ENCODE data around the gene MDC1.
"Not testable (repeated sequence)": the region's sequence is repeated elsewhere in the genome, so short reads cannot be mapped to it uniquely, and the experiment has no call there.

MDC1 gene, protein sequence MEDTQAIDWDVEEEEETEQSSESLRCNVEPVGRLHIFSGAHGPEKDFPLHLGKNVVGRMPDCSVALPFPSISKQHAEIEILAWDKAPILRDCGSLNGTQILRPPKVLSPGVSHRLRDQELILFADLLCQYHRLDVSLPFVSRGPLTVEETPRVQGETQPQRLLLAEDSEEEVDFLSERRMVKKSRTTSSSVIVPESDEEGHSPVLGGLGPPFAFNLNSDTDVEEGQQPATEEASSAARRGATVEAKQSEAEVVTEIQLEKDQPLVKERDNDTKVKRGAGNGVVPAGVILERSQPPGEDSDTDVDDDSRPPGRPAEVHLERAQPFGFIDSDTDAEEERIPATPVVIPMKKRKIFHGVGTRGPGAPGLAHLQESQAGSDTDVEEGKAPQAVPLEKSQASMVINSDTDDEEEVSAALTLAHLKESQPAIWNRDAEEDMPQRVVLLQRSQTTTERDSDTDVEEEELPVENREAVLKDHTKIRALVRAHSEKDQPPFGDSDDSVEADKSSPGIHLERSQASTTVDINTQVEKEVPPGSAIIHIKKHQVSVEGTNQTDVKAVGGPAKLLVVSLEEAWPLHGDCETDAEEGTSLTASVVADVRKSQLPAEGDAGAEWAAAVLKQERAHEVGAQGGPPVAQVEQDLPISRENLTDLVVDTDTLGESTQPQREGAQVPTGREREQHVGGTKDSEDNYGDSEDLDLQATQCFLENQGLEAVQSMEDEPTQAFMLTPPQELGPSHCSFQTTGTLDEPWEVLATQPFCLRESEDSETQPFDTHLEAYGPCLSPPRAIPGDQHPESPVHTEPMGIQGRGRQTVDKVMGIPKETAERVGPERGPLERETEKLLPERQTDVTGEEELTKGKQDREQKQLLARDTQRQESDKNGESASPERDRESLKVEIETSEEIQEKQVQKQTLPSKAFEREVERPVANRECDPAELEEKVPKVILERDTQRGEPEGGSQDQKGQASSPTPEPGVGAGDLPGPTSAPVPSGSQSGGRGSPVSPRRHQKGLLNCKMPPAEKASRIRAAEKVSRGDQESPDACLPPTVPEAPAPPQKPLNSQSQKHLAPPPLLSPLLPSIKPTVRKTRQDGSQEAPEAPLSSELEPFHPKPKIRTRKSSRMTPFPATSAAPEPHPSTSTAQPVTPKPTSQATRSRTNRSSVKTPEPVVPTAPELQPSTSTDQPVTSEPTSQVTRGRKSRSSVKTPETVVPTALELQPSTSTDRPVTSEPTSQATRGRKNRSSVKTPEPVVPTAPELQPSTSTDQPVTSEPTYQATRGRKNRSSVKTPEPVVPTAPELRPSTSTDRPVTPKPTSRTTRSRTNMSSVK (N-terminal part only)
- total RNA-seq = 2.3 to 36.2 (median 11.4) reads per million in 17 experiments

DNA sequence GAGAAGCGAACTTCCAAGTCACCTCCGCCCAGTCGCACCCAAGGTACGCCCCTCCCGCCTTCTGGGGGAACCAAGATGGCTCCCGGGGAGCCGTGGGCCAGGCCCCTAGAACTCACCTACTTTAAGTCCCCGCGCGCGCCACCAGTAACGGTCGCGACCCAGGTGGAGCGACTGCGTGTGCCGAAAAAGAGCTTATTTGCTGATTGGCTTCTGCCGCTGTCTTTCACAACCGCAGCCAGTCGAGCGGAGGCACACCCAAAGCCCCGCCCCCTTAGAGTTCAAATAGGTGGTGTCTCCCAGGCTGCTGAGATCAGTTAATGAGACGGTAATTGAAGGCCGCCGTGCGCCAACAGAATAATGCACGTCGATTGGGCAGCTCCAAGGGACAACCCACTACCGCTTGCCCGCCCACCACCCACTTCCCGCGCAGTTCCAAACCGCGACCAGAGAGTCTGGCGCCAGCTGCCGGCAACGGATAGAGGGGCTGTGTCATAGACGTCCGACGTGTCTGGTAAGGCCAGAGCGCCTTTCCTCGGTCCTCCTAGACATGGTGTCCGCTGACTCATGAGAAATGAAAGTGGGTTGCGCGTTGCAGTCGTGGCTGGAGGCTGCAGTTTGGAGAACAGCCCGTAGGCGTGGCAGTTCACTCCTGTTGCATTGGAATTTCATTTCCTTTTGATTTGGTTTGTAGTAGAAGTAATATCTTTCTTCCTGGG, at the start of gene MDC1:
Gene MDC1 (minus strand): TSS at position 153 of the 716 bp plus-strand sequence. CDS start 2,106 bp downstream, outside the sequence.
- DNase-seq = peak; percentile 99 to 100 (median 100)

DNA sequence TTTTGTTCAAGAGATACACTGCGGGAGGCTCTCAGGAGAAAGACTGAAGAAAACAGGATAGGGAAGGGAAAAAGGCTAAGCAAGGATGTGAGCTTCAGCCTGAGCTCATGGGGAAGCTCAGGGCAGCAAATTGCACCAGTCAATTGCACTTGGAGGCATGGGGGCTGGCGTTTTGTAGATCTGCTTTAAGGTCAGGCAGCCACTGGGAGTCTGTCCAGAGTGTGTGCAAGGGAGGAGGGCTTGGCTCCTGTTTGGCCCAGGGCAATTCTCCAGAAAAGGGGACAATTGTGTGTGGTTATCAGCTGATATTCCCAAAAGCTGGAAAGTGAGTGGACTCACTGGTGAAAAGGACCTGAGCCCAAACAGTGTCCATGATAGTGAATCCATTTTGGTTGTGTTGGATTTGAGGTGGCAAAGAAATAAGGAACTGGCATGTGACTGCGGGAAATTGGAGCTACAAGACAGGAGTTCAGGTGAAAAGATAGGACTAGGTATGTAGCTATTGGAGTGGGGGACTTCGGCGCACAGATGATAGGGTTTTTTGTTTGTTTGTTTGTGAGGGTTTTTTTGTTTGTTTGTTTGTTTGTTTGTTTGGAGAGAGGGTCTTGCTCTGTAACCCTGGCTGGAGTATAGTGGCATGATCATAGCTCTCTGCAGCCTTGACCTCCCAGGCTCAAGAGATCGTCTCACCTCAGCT, 49.5 kb upstream of the MDC1 start:
- DNase-seq = peak in 3 of 4 experiments; percentile 31 to 58 (median 54)

DNA sequence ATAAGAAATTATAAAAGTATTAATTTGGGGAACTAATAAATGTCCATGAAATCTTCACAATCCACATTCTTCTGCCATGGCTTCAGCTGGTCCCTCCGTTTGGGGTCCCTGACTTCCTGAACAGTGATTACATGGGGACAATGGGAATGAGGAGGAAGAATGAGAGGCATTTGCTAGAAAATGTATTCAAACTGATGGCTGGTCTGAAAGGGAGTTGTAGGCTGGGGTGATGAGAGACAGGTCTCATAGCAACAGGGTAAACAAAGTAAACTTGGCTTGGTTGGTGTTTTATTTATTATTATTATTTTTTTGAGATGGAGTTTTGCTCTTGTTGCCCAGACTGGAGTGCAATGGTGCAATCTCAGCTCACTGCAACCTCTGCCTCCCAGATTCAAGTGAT, 48.4 kb upstream of the MDC1 start:
- not testable (repeated sequence) for DNase-seq

DNA sequence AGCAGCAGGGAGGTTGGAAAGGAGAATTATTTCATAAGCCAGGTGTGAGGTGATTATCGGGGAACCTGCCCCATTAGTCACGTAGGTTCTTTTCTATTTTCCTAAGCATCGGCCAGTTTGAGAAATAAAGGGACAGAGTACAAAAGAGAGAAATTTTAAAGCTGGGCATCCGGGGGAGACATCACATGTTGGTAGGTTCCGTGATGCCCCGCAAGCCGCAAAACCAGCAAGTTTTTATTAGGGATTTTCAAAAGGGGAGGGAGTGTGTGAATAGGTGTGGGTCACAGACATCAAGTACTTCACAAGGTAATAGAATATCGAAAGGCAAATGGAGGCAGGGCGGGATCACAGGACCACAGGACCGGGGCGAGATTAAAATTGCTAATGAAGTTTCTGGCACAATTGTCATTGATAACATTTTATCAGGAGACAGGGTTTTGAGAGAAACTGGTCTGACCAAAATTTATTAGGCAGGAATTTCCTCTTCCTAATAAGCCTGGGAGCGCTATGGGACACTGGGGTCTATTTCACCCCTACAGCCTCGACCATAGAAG, 47.5 kb upstream of the MDC1 start:
- not testable (repeated sequence) for DNase-seq

DNA sequence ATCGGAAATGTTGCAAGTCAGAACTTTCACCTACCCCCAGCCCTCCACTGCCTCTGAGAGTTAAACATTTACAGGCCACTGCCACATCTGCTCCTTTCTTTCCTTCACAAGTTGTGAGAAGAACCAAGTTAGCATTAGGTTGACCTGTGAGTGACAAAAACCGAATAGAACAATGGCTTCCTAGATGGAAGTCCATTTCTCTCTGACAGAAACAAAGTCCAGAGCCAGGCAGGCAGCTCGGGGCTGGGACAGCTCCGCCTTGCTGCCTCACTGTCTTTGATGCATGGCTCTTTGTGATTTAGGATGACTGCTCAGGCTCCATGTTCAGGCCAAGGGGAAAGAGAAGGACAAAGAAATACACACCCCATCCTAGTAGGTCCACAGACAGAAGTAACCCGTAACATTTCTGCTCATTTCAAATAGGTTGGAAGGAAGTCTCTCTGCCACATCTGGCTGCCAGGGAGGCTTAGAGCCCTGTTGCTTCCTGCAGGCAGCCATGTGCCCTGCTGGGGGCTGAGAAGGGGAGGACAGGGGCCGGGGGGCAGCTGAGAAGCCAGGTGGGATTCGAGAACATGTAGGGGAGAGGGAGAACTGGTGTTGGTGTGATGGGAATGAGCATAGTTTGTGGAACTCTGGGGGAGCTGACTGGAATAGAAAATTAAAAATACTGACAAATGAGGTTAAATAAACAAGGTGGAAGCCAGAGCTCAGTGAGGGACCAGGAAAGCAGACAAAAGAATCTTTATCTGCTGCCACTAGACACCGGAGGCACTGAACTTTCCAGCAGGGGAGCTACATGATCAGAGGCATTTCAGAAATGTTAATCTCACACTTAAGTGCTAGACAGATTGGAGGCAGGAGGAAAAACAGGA, 46.8 kb upstream of the MDC1 start:
- DNase-seq = no peak

DNA sequence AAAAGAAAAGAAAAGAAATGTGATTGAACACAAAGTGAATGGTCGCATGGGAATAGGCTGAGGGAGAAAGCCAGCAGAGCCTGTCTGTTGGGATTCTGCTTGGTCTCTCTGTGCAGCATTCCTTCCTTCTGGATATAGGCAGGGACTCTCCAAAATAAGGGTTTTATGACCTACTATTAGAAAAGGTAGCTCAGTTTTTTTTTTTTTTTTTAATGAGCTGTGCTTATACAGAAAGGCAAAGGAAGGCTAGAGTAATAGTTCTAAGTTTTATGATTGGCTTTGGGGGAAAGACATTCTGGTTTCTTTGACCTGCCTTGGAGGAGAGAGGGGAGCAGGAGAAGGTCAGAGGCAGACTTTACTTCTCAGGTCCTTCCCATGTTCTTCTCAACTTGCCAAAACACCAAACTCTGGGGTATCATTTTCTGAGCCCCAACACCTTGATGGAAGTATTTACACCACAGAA, 46.1 kb upstream of the MDC1 start:
- no peak for DNase-seq

DNA sequence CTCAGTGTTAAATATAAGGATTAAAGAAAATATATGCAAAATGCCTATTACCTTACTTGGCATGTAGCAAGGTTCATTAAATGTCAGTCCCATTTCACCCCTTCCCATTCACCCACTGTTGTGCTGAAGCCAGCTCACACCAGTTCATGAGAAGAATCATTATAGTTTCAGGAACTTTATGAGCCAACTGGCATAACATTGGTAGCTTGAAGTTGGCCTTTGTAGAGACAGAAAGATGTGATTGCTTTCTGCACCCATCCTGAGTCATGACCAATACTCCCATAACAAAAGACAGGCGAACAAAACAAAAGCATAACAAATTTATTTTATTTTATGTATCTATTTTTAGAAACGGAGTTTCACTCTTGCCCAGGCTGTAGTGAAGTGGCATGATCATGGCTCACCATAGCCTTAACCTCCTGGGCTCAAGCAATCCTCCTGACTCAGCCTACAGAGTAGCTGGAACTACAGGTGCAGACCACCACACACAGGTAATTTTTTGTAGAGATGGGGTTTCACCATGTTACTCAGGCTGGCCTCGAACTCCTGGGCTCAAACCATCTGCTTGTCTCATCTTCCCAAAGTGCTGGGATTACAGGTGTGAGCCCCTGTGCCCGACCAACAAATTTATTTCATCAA, 44.8 kb upstream of the MDC1 start:
- DNase-seq = peak in 1 of 4 experiments; percentile 29

DNA sequence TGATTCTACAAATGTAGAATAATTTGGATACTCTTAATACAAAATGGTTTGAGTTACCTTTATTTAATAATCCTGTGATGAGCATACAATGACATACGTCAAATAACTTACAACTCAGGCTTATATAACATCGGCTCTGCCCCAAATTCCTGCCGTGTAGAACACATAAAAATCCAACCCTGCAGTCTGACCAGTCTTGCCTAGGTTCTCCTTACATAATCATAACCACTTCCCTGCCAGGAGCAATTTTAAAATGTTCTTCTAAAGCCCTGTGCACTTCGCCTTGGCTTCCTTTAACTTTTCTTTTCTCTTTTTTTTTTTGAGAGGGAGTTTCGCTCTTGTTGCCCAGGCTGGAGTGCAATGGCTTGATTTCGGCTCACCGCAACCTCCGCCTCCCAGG, 43.5 kb upstream of the MDC1 start:
- peak; percentile 26 to 72 (median 58) for DNase-seq

DNA sequence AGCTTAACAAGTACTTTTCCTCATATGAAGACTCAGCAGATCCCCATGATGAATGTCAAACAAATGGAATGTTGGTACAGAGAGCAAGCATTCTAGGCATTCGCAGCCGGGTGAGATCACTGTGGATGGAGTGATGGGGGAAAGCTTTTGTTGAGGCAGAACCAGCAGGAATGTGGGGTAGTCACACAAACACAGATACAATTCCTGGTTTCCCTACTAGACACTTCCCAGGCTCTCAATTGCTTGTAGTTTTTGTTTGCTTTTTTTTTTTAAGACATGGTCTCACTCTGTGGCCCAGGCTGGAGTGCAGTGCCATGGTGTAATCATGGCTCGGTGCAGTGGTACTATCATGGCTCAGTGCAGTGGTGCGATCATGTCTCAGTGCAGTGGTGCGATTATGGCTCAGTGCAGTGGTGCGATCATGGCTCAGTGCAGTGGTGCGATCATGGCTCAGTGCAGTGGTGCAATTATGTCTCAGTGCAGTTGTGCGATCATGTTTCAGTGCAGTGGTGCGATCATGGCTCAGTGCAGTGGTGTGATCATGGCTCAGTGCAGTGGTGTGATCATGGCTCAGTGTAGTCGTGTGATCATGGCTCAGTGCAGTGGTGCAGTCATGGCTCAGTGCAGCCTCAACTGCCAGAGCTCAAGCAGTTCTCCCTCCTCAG, 42.6 kb upstream of the MDC1 start:
- DNase-seq = no peak

DNA sequence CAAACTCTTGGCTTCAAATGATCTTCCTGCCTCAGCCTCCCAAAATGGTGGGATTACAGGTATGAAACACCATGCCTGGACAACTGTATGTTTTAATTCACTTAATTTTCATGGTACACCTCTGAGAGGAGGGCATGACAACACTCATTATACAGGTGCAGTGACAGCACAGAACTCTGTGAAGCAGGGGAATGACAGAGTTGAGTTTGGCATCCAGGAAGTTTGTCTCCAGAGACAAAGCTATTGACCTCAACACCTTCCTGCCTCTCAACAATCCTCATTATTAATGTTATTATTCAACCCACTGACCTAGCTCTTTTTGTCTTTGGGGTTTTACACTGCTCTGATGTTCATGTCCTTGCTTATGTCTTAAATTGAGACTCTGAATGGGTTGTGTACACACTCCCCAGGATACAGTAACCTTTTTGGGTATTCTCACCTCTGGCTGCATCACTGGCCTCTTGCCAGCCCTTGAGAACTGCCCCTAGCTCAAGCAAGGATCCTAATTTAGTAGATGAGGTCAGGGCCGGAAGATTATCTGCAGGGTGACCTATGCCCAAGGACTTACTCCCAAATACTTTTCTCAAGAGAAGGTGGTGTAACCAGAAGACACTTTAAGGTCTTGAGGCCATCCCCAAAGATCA, 40.3 kb upstream of the MDC1 start:
- DNase-seq = no peak

DNA sequence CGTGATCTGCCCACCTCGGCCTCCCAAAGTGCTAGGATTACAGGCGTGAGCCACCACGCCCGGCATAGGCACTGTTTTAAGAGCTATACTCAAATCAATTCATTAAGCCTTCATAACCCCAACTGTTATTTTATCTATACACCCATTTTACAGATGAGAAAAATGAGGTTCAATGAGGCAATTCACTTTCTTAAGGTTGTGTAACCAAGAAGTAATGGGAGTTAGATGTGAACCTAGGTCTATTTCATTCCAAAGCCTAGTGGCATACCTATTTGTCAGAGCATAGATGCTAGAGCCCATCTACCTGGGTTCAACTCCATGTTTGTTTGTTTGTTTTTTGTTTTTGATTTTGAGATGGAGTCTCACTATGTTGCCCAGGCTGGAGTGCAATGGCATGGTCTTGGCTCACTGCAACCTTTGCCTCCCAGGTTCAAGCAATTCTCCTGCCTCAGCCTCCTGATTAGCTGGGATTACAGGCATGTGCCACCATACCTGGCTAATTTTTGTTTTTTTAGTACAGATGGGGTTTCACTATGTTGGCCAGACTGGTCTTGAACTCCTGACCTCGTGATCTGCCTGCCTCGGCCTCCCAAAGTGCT, 39.4 kb upstream of the MDC1 start:
- not testable (repeated sequence) for DNase-seq

DNA sequence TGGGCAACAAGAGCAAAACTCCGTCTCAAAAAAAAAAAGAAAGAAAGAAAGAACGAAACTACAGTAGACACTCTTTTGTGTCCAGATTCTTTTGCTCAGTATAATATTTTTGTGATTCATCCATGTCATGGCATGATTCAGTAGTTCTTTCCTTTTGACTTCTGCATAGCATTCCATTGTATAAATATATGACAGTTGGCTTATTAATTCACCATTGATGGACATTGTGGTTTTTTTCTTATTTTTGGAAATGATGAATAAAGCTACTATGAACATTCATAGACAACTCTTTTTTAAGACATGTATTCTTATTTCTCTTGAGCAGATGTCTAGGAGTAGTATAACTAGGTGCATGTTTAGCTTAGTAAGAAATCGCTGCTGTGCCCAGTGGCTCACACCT, 37.5 kb upstream of the MDC1 start:
- no peak for DNase-seq

DNA sequence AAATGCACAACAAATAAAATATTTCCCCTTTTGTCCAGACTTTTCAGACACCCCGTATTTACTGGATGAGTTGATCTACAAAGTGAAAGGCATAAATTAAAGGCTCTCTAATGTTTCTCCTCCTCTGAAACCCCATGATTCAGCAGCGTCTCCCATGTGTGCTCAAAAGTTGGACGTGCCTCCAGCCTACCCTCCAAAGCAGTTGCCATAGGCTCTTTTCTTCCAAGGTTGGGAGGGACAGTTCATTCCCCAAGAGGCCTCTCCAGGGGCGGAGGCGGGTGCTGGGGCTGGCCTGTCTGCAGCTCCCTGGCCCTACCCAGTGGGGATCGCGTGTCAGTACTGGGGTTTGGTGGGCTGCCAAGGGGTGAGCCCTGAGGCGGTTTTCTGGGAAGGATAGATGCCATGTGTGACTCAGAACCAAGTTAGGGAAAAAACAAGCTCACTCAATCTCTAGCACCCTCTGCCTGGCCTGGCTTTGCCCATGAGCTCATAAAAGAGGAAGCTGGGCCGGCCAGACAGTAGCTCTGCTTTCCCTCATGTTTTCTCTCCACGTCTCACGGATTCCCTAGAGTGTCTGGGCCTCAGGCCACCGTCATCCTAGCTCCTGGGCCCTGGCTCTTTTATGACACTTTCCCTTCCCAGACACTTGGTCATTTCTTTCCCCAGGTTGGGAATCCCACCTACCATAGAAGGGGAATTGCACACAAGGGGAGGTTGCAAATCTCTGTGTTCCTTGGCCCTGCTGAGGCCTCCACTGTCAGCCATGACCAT, 35.3 kb upstream of the MDC1 start:
- peak; percentile 93 to 98 (median 96) for DNase-seq

DNA sequence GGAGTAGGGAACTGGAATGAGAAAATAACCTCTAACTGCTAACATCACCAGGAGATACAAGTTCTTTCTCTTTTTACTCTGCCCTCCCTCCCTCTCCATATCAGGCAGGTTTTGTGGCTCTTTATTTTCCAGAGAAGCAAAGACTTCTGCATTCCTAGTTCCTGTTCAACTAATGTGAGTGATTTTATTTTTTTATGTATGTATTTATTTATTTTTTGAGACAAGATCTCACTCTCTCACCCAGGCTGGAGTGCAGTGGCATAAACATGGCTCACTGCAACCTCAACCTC, 33.2 kb upstream of the MDC1 start:
- DNase-seq = peak; percentile 24 to 63 (median 54)

DNA sequence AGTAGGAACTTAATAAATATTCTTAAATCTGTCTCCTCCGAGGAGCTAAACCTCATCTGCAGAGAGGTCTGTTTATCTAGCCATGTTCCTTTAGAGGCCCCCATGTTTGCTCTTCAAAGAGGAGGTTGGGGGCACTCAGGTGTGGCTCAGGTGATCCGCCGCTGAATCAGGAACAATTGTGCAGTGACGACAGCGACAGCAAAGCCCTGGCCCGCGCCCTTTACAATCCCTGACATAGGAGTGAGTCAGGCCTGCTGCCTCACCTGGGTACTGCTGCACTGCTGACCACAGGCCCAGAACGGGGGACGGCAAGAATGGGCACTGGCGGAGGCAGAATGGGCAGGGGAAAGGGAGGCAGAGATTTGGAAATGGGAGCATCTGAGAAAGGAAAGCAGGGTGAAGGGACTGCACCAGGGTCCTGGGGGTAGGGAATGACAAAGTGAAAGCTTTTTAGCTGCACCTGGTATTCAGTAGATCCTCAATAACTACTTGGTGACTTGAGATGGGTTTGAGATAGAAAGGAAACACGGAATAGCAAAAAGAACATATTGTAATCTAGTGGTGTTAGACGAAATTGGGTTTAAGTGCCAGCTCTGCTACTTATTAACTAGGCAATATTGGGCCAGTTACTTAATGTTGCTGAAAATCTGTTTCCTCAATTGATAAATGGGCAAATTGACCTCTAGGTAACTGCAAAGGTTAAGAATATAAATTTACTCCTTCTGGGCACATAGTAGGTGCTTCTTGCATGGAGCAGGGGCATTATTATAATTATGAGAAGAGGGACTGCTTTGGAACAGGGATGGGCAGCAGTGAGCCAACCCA, 32.7 kb upstream of the MDC1 start:
- no peak for DNase-seq

Data from suppressor macrophage (primary cell).